ENCODE results near the gene POLE3. TPM values are rescaled to one million over a fixed set of nuclear protein-coding genes. Genes with fewer than 3 reads are reported as not detected.
A peak's percentile ranks its signal among the peaks of the same experiment; 100 is the strongest.

The POLE3 gene
- total RNA-seq, 1 donor from 2014 or later = 86.5 TPM

DNA sequence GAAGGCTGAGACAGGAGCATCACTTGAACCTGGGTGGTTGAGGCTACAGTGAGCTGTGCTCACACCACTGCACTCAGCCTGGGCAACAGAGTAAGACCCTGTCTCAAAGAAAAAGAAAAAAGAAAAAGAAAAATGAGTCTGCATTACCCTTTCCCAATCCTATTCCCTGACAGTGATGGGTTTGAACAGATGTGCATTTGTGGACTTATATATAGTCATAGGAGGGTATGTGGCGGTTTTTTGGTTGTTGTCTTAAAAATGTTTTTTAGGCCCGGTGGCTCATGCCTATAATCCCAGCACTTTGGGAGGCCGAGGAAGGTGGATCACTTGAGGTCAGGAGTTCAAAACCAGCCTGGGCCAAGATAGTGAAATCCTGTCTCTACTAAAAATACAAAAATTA is 47.1 kb downstream of the POLE3 start:
- Mint-ChIP-seq H3K27me3 (ENCODE audit: low read depth) (peaks cover 16% of the 10 kb centered on the region), H3K9me3 (no peaks in the 10 kb centered on the region), H3K4me3 (no peak overlapping the region), H3K27ac (ENCODE audit: unreplicated experiment) (no peak overlapping the region), H3K4me1 (peaks cover 6% of the 10 kb centered on the region), H3K36me3 (ENCODE audit: low read depth) (no peaks in the 10 kb centered on the region)
- DNase-seq (ENCODE audit: low read depth, low spot score) = no peak
- no peak for TF ChIP-seq CTCF (conservative IDR thresholded peaks at IDR 0.05)

DNA sequence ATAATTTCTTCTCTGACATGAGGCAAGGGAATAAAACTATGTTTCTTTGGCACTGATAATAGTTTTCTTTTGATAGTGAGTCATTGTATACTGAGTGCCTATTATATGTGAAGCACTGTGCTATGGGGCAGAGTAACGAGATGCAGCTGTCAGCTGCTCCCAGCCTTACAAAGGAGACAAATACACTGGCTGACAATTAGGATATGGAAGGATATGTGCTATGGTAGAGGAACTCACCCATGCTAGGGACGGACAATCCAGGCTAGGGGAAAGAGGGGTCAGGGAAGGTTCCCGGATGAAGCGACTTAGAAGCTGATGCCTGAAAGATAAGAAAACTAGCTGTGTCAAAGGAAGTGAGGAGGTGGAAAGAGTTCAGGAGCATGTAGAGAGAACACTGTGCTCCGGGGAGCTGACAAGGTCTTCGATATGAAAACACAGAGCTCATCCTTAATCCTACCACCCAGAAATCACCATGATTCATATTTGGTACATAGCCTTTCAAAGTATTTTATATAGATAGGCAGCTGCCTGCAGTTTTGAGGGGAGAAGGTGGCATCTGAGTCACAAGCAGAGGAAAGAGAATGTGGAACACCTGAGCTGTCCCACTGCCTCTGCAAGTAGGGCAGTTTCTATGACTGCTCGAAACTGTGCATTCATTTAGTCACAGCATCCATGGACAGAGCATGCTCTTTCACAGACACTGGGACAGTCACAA is 49.0 kb downstream of the POLE3 start:
- Mint-ChIP-seq H3K4me3 (no peak overlapping the region), H3K4me1 (peaks cover 6% of the 10 kb centered on the region), H3K36me3 (ENCODE audit: low read depth) (no peaks in the 10 kb centered on the region), H3K27me3 (ENCODE audit: low read depth) (peaks cover 23% of the 10 kb centered on the region), H3K9me3 (no peaks in the 10 kb centered on the region), H3K27ac (ENCODE audit: unreplicated experiment) (peak overlapping the region; percentile 52)
- DNase-seq (ENCODE audit: low read depth, low spot score) = no peak
- no peak for TF ChIP-seq CTCF (conservative IDR thresholded peaks at IDR 0.05)

DNA sequence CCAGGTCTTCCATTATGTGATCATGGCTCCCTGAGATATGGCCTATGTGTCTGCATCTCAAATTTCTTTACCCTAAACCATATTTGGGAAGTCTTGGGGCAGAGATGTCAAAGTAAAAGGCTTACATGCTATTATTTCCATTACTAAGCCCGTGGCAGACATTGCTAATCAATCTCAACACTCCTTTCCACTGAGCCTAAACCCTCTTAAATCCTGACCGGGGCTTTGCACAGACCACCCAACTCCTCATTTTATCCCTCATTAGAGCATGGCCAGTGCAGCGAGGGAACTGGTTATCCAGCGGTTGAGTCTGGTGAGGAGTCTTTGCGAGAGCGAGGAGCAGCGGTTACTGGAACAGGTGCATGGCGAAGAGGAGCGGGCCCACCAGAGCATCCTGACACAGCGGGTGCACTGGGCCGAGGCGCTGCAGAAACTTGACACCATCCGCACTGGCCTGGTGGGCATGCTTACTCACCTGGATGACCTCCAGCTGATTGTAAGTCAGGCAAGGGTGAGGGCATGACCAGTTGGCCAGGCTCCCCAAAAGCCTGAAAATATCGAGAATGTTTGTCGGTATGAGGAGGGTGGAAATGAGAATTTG is 50.1 kb downstream of the POLE3 start:
- Mint-ChIP-seq H3K36me3 (ENCODE audit: low read depth) (no peaks in the 10 kb centered on the region), H3K4me3 (no peak overlapping the region), H3K9me3 (no peaks in the 10 kb centered on the region), H3K27me3 (ENCODE audit: low read depth) (peaks cover 34% of the 10 kb centered on the region), H3K27ac (ENCODE audit: unreplicated experiment) (no peak overlapping the region), H3K4me1 (peaks cover 6% of the 10 kb centered on the region)
- DNase-seq (ENCODE audit: low read depth, low spot score) = no peak
- no peak for TF ChIP-seq CTCF (conservative IDR thresholded peaks at IDR 0.05)

DNA sequence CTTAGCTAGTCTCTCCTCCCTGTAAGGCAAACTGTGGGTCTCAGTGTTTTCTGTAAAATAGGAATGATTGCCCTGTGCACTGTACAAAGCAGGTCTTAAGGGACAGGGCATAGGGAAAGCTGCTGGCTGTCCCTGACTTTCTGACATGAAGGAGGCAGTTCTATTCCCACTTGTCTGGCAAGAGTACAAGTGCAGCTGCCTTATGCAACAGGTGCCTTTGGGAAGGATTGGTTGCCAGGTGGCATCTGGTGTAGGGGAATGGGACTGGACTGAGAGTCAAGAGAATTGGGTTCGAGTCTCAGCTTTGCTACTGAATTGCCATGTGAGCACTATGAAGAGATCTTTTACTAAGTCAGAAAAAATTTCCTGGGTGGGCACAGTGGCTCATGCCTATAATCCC is 51.1 kb downstream of the POLE3 start:
- H3K9me3 Mint-ChIP-seq = no peaks in the 10 kb centered on the region
- no peaks in the 10 kb centered on the region for H3K36me3 Mint-ChIP-seq (ENCODE audit: low read depth)
- H3K4me1 Mint-ChIP-seq = peaks cover 6% of the 10 kb centered on the region
- peaks cover 43% of the 10 kb centered on the region for H3K27me3 Mint-ChIP-seq (ENCODE audit: low read depth)
- TF ChIP-seq CTCF (conservative IDR thresholded peaks at IDR 0.05) = no peak
- H3K27ac Mint-ChIP-seq (ENCODE audit: unreplicated experiment) = no peak overlapping the region
- H3K4me3 Mint-ChIP-seq = no peak overlapping the region
- no peak for DNase-seq (ENCODE audit: low read depth, low spot score)

Other genes with a start within 250 kb of the POLE3 start
- gene FKBP15, start 189.4 kb downstream of the POLE3 start, total RNA-seq = 19.9 and 20.2 TPM in 2 replicates
- gene SLC31A1, start 189.1 kb downstream of the POLE3 start, total RNA-seq = 30.0 and 30.8 TPM in 2 replicates
- 35.3 and 37.1 TPM in 2 replicates for gene CDC26, start 135.1 kb downstream of the POLE3 start, total RNA-seq
- 46.3 and 46.4 TPM in 2 replicates for gene PRPF4, start 135.0 kb downstream of the POLE3 start, total RNA-seq
- not detected in 2 replicates for gene RNF183, start 107.3 kb downstream of the POLE3 start, total RNA-seq
- gene WDR31, start 70.4 kb downstream of the POLE3 start, total RNA-seq = 3.5 and 3.6 TPM in 2 replicates
- gene BSPRY, start 61.1 kb downstream of the POLE3 start, total RNA-seq = not detected in 2 replicates
- gene HDHD3, start 33.7 kb downstream of the POLE3 start, total RNA-seq = 12.7 and 13.4 TPM in 2 replicates
- 23.2 and 23.7 TPM in 2 replicates for gene ALAD, start 9.4 kb downstream of the POLE3 start, total RNA-seq
- 0.68 and 0.77 TPM in 2 replicates for gene C9orf43, start 72 bp upstream of the POLE3 start, total RNA-seq
- 36.7 and 41.0 TPM in 2 replicates for gene RGS3, start 53.1 kb upstream of the POLE3 start, total RNA-seq